HCEC 1CT (cell line): ENCODE measurements around the gene TUBA1C.
"Not testable (repeated sequence)": the region's sequence is repeated elsewhere in the genome, so short reads cannot be mapped to it uniquely, and the experiment has no call there.

Experiments
- DNase-seq: peaks from one replicate; pipeline ENCODE4 v3.0.0-alpha.2; 2017

The TUBA1C gene

DNA sequence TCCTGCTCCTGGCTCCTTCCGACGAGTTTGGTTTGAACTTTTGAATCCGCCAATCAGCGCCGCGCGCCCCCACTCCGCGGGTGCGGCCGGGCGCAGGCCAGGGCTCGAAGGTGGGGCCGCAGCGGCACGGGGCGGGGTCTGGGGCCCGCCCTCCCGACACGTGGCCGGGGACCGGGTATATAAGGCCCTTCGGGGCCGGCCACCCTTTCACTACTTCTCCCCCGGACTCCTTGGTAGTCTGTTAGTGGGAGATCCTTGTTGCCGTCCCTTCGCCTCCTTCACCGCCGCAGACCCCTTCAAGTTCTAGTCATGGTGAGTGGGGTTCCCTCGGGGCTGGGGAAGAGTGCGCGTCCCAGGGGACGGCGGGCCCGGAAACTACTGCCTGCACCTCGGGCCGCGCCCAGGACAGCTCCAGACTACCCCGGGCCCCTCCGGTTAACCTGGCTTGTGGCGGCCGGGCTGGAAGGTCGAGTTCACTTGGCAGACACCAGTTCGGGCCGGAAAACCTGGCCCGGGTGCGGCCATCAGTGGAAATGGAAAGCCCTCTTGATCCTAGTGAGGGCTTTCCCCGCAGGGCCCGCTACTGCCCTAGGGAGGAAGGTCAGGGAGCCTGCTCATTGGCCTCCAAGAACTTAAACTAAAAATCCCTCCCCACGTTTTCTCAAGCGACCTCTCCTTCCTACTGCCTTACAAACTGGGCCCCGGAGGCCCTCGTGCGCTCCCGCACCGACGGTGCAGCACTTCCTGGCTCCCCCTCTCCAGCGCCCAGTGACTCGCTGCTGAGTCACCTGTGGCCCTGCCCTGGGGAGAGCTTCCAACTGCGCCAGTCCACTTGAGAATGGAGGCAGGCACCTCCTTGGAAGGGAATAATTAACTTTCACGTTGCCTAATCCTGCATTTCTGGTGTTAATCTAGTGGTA is at the start of gene TUBA1C:
TSS of gene TUBA1C (plus strand) at position 210 of the 920 bp plus-strand sequence. CDS start at position 310, 100 bp downstream.
- peak; percentile 96 for DNase-seq

GRCh38 chr12:49219417-49220026 is 45.4 kb upstream of the TUBA1C start:
- DNase-seq, result no peak

DNA sequence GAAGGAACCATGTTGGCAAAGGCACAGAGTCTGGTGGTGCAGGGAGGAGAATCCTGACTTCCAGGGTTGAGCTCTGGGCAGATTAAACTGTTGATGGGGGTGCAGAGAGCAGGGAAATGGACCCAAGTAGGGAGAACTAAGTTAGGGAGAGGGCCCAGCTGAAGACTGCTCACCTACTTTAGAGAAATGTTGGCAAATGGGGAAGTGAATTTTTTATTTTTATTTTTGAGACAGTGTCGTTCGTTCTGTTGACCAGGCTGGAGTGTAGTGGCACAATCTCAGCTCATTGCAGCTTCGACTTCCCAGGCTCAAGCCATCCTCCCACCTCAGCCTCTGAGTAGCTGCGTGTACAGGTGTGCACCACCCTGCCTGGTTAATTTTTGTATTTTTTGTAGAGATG is 43.9 kb upstream of the TUBA1C start:
- DNase-seq, result no peak

DNA sequence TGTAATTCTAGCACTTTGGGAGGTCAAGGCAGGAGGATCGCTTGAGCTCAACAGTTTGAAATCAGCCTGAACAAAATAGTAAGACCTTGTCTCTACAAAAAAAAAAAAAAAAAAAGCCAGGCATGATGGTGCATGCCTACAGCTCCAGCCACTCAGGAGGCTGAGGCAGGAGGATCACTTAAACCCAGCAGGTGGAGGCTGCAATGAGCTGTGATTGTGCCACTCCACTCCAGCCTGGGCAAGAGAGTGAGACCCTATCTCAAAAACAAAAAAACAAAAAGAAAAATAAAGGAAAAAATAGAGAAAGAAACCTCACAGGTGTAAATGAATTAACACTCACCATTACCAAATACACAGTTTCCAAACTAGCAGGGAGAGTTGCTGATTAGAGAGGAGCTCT is 41.8 kb upstream of the TUBA1C start:
- DNase-seq, result no peak

DNA sequence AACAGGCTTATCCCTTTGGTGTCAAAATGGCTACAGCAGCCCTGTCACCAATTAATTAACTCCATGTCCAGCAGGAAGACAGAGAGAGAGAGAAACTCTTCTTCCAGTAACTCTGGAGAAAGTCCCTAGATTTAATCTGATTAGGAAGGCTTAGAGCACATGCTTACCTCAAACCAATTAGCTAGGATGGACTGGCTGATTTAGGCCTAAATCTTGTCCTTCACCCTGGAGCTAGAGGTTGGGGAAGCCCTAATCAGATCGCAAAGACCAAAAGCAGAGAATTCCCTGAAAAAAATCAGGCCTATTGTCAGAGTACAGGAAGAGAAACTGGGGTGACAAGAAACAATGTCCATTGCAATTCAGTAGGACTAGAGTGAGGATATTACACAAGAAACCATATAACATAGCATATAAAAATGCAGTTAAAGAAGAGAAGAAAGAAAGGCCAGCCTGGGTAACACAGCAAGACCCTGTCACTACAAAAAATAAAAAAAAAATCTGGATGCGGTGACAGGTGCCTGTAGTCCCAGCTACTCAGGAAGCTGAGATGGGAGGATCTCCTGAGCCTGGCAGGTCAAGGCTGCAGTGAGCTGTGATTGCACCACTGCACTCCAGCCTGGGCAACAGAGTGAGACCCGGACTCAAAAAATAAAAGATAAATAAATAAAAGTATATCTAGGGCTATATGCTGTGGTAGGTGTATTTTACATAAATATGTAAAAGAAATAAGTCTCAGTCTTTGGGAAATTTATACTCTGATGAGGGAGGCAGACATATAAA is 41.1 kb upstream of the TUBA1C start:
- DNase-seq, result no peak

DNA sequence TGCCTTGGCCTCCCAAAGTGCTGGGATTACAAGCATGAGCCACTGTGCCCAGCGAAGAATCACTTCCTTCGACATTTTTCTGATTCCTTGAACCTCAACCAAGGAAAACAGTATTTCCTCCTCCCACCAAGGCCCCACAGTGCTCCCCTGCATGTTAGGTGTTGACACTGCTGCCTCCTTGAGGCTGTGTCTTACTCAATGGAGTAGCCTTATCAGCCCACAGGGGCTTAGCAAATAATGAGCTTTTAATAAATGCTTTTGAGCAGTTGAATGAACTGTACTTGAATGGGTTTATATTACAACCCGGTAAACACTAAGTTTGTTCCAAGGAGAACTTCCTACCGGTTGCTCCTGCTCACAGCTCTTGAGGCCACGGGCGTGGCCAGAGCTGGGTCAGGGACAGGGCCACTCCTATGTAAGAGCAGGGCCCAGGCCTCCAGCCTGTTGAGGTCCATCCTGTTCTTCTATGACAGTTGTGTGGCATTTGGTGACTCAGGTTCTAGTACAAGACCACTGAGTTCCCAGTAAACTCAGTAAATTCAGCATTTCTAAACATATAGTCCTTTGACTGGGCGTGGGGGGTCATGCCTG is 39.2 kb upstream of the TUBA1C start:
- DNase-seq, result peak; percentile 32

DNA sequence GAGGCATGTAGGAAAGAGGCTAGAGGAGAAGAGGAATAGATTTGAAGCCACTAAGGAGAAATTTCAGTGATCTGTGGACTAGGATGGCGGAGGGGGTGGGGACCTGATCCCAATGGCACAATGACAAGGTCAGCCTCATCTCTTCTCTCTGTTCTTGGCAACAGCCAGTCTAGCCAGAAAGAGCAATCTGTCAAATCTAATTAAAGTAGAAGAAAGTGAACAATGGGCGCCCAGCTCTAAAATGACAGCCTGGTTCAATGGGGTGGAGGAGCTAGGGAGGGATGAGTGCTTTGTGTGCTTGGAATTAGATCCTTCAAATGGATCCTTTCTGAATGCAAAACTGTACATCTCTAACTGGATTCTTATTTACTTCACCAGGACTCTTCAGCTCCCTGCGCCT is 37.2 kb upstream of the TUBA1C start:
- DNase-seq, result no peak

- DNase-seq, result no peak
Observed at GRCh38 chr12:49228653-49229052, 36.2 kb upstream of the TUBA1C start.

DNA sequence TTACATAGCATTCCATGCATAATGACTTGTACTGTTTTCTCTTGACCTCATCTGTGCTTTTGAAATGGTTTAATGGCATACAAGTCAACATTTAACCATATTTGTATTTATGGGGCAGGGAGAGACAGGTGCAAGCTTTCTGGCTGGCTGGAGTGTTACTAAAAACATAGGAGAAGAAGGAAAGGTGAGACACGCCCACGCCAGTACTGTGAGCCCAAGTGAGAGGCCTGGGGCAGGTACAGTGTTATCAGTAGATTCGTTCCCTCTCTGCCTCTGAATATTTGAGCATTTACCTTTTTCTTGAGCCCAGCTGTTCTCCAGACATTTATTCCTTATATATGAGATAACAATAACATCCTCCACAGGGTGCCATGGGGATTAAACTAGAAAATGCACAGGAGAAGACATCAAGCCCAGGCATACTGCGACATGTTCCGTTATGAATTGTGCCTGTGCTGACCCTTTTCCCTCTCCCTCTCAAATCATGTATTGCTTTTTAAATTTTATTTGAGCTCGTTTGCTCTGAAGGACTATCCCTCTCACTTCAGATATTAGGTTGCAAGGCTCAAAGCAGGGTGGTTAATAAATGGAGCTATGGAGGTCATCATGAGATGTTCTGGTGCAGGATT is 34.6 kb upstream of the TUBA1C start:
- no peak for DNase-seq

DNA sequence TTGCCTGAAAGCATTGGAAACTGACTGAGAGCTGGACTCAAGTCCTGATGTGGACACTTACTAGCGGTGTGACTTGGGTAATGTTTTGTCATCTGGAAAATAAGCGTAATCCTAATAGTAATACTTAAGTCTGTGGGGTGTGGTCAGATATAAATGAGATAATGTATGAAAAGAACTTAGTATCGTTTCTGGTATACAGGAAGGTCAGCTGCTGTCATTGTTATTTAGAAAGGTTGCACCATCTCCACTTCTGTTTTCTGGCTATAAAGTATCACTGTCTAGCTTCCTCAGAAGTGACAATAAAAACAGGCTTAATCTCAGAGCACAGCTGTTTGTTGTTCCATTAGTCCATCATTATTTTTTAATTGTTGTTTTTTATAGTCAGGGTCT is 34.1 kb upstream of the TUBA1C start:
- no peak for DNase-seq

DNA sequence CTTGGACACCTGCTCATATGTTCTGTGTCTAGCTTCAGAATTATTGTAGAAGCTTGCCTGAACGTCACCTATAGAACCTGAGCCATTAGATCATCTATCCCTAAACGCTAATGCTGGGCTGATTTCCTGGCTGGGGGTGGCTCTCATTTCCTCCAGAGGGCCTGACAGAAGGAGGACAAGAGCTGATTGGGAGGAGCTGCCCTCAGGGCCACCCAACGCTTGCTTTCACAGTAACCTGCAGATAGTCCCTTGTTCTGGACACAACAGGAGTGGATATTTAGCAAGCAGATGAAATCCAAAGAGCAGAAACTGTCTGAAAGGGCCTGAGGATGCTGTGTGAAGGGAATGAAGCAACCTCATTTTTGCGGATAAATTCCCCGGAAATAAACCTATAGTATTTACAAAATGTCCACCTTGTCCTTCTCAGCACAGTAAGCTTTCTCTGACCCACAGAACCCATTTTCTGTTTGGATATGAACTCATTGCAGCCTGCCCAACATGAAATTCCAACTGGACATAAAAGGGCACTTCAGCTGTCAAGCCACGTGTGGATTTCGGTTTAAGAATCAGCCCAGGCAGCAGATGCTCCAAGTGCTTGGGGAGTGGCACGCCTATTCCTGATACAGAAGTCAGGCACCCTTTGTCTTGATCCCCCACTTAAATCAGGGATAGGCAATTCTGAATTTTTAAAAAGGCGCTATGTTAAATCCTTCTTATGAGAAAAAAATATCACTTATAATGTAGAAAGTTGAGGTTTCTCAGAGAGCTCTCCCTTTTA is 32.8 kb upstream of the TUBA1C start:
- peak; percentile 15 for DNase-seq

- peak; percentile 32 for DNase-seq
Observed at GRCh38 chr12:49232940-49233841, 31.7 kb upstream of the TUBA1C start.

DNA sequence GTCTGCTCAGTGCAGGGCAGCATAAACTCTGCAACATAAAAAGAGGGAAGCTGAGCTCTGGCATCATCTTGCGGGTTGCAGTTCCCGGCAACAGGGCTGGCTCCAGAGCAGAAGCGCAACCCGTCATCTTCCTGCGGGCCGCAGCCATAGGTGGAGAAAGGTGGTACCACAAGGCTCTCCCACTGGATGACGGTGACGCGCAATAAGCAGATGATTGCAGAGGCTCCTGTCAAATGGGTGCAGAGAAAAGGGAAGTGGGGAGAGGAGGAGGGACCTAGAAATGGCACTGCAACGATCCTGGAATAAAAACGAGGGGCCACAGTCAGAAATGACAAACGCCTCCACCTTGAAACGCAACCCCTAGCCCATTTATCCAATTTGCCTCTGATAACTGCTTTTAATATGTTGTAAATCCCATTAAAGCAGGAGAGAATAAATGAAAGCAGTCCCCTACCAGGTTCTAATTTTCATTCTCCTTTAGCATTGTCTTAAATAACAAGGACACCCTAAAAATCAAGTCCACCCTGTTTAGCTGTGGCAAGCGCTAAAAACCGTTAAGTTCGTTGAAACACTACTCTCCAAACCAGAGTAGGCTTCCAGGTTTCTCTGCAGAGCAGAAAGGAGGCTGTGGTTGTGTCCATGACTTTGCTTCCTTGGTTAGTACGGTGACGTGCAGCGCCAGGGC is 30.9 kb upstream of the TUBA1C start:
- DNase-seq, result no peak

DNA sequence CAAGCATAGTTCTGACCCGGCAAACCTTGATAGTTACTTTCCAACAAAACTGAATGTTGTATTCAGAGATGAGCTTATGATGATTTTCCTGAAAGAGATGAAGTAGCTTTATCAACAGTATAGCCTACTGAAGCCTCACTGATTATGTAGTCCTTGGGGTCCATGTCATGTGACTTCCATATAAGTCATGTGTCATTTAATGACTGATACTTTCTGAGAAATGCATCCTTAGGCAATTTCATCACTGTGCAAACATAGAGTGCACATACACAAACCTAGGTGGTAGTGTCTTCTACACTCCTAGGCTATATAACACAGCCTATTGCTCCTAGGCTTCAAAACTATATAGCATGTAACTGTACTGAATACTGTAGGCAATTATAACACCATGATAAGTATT is 28.5 kb upstream of the TUBA1C start:
- no peak for DNase-seq

- DNase-seq, result no peak
Observed at GRCh38 chr12:49243631-49244030, 21.3 kb upstream of the TUBA1C start.

DNA sequence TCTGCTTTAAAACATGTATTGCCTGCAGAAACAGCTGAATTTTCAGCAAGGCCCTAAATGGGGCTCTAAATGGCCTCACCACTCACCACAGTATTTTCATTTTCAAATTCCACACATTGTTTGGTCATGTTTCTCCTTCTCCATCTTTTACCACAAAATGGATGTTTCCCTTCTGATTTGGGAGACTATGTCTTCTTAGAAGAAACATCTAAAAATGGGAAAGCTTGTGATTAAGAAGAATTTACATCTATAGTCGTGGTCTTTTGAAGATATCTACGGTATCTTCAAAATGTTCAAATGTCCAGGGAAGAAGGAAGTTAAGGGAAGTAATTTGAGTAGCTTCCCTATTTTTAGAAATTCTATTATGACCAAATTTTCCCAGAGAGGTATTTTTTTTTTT is 20.7 kb upstream of the TUBA1C start:
- DNase-seq, result peak; percentile 50

DNA sequence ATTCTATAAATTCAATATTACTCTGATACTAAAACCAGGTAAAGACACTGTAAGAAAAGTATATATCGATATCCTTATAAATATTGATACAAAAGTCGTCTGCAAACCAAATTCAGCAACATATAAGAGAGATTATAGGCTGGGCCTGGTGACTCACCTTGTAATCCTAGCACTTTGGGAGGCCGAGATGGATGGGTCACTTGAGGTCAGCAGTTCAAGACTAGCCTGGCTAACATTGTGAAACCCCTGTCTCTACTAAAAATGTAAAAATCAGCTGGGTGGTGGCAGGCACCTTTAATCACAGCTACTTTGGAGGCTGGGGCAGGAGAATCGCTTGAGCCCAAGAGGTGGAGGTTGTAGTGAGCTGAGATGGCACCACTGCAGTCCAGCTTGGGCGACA is 13.5 kb upstream of the TUBA1C start:
- DNase-seq, result peak; percentile 57

DNA sequence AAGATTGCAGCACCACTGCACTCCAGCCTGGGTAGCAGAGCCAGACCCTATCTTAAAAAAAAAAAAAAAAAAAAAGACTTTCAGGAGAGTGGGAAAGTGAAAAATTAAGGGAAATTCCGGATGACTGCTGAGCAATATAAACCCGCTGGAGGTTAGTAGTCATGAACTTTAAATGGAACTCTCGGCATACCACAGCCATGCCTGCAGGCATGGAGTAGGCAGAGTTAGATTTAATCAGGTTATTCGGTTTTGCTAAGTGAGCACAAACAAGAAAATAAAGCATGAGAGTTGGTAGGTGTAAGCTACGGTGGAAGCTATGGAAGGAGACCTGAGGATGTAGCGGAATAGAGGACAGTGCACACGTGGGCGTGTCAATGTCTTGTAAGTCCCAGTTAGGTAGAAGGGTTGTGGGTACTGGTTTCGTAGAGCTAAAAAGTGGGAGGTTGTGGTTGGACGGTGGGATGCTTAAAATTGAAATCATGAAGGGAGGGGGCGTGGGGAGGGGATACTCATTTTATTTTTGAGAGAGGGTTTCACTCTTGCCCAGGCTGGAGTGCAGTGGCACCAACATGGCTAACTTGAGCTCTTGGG is 11.8 kb upstream of the TUBA1C start:
- DNase-seq, result no peak

- not testable (repeated sequence) for DNase-seq
Observed at GRCh38 chr12:49255456-49255855, 9.4 kb upstream of the TUBA1C start.
